ENCODE measurements around the gene NEGR1. TPM values are rescaled to one million over a fixed set of nuclear protein-coding genes. Genes with fewer than 3 reads are reported as not detected.
A peak's percentile ranks its signal among the peaks of the same experiment; 100 is the strongest.

The NEGR1 gene
- total and polyA plus RNA-seq, 9 donors: 4.7 to 15.1 (median 9.1) TPM

- Histone ChIP-seq H3K36me3 (no peaks in the 10 kb centered on the region), H3K9me3 (no peaks in the 10 kb centered on the region), H3K4me3 (no peak overlapping the region), H3K4me1 (ENCODE audit: insufficient read depth) (no peaks in the 10 kb centered on the region), H3K27ac (no peak overlapping the region), H3K27me3 (no peaks in the 10 kb centered on the region)
- TF ChIP-seq EP300 (IDR thresholded peaks at IDR 0.05): no peak
- TF ChIP-seq CTCF (IDR thresholded peaks at IDR 0.05): no peak
- TF ChIP-seq POLR2A (IDR thresholded peaks at IDR 0.05): no peak
- peak in 1 of 5 donors; percentile 14 for DNase-seq
- WGBS, 3 donors: 60 to 66% (median 66%) methylated on average over 3 of the region's 3 CpGs
- intact Hi-C loops (cut with DNase I): no loop called here
Measured at GRCh38 chr1:72037745-72038343, 244.5 kb downstream of the NEGR1 start.

- Histone ChIP-seq H3K27me3 (no peaks in the 10 kb centered on the region), H3K4me3 (no peak overlapping the region), H3K36me3 (no peaks in the 10 kb centered on the region), H3K27ac (no peak overlapping the region), H3K4me1 (ENCODE audit: insufficient read depth) (no peaks in the 10 kb centered on the region), H3K9me3 (no peaks in the 10 kb centered on the region)
- intact Hi-C loops (cut with DNase I): no loop called here
- TF ChIP-seq CTCF (IDR thresholded peaks at IDR 0.05) (no peak), POLR2A (IDR thresholded peaks at IDR 0.05) (no peak), EP300 (IDR thresholded peaks at IDR 0.05) (no peak)
- DNase-seq: no peak
- 89 to 92% (median 91%) methylated on average over 9 of the region's 9 CpGs for WGBS, 3 donors
Measured at GRCh38 chr1:72034827-72035226, 247.5 kb downstream of the NEGR1 start.

- no peak for DNase-seq
- 63 to 74% (median 68%) methylated on average over 4 of the region's 4 CpGs for WGBS, 3 donors
- H3K36me3 ChIP-seq: no peaks in the 10 kb centered on the region
- H3K9me3 ChIP-seq: no peaks in the 10 kb centered on the region
- intact Hi-C loops (cut with DNase I): no loop called here
- TF ChIP-seq EP300 (IDR thresholded peaks at IDR 0.05) (no peak), CTCF (IDR thresholded peaks at IDR 0.05) (no peak), POLR2A (IDR thresholded peaks at IDR 0.05) (no peak)
- H3K27me3 ChIP-seq: no peaks in the 10 kb centered on the region
- H3K27ac ChIP-seq: no peak overlapping the region
- no peaks in the 10 kb centered on the region for H3K4me1 ChIP-seq (ENCODE audit: insufficient read depth)
- no peak overlapping the region for H3K4me3 ChIP-seq
Measured at GRCh38 chr1:72023063-72023930, 259.0 kb downstream of the NEGR1 start.

GRCh38 chr1:72018562-72018961, 263.8 kb downstream of the NEGR1 start:
- TF ChIP-seq POLR2A (IDR thresholded peaks at IDR 0.05) (no peak), EP300 (IDR thresholded peaks at IDR 0.05) (no peak), CTCF (IDR thresholded peaks at IDR 0.05) (no peak)
- H3K36me3 ChIP-seq: no peaks in the 10 kb centered on the region
- WGBS, 3 donors: 95 to 96% (median 96%) methylated on average over 2 of the region's 2 CpGs
- H3K27me3 ChIP-seq: no peaks in the 10 kb centered on the region
- H3K9me3 ChIP-seq: no peaks in the 10 kb centered on the region
- H3K27ac ChIP-seq: no peak overlapping the region
- no peak overlapping the region for H3K4me3 ChIP-seq
- DNase-seq: no peak
- H3K4me1 ChIP-seq (ENCODE audit: insufficient read depth): no peaks in the 10 kb centered on the region
- intact Hi-C loops (cut with DNase I): no loop called here

Data from ovary (tissue), 9 donors.